ENCODE measurements around the gene GTF3C1. TPM values are rescaled to one million over a fixed set of nuclear protein-coding genes. Genes with fewer than 3 reads are reported as not detected.

Gene GTF3C1
- total RNA-seq, 1 donor: 59.0 TPM

DNA sequence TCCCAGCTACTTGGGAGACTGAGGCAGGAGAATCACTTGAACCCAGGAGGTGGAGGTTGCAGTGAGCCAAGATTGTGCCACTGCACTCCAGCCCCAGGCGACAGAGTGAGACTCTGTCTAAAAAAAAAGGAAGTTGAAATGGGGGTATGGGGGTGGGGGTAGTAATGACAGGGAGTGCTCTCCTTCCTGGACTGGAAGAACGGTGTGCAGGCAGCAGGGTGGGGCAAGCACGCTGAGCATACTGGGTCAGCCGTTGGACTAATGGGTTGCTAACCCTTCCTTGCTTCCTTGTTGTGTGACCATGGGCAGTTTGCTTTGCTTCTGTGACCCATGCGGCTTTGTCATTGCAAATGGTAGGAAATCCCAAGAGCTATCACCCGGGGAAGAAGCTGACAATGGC, 16.7 kb upstream of the GTF3C1 start:
- TF ChIP-seq, protein P1, sequence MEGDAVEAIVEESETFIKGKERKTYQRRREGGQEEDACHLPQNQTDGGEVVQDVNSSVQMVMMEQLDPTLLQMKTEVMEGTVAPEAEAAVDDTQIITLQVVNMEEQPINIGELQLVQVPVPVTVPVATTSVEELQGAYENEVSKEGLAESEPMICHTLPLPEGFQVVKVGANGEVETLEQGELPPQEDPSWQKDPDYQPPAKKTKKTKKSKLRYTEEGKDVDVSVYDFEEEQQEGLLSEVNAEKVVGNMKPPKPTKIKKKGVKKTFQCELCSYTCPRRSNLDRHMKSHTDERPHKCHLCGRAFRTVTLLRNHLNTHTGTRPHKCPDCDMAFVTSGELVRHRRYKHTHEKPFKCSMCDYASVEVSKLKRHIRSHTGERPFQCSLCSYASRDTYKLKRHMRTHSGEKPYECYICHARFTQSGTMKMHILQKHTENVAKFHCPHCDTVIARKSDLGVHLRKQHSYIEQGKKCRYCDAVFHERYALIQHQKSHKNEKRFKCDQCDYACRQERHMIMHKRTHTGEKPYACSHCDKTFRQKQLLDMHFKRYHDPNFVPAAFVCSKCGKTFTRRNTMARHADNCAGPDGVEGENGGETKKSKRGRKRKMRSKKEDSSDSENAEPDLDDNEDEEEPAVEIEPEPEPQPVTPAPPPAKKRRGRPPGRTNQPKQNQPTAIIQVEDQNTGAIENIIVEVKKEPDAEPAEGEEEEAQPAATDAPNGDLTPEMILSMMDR (IDR thresholded peaks at IDR 0.05; ENCODE audit: extremely low read depth, low read depth, low read length): no peak
- Histone ChIP-seq H3K4me1 (ENCODE audit: insufficient read depth, low read length) (peaks cover 1% of the 10 kb centered on the region), H3K79me2 (ENCODE audit: insufficient read depth, low read length) (peaks cover 9% of the 10 kb centered on the region), H3K4me2 (ENCODE audit: insufficient read depth, low read length) (no peak overlapping the region), H2AFZ (ENCODE audit: low read length) (no peak overlapping the region), H3K36me3 (ENCODE audit: insufficient read depth, low read length) (no peaks in the 10 kb centered on the region), H3K27ac (ENCODE audit: low read depth, low read length) (no peak overlapping the region), H3K9me3 (ENCODE audit: low read depth, low read length) (no peaks in the 10 kb centered on the region), H3K4me3 (ENCODE audit: insufficient read depth, low read length) (no peak overlapping the region), H3K27me3 (ENCODE audit: insufficient read depth, low read length) (no peaks in the 10 kb centered on the region), H4K20me1 (ENCODE audit: insufficient read depth, low read length) (peaks cover 4% of the 10 kb centered on the region)
- DNase-seq (ENCODE audit: insufficient read length, low spot score, missing footprints): no peak

DNA sequence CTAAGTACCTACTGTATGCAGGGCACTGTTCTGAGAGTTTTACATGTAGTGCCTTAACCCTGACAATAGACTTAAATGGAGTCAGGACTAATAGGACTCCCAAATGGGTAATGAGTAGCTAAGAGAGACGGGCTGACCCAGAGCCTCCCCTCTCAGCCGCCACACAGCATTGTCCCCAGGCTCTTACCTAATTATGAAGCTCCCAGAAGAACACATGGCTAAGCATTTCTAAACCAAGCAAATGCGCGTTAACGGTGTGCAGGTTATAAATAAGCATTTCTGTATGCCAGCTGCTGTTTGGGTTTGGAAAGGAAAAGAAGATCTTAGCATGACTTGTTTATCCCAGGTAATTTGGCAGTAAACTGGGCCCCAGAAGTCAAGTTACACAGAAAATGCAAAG, 14.5 kb upstream of the GTF3C1 start:
- no peak overlapping the region for H3K4me3 ChIP-seq (ENCODE audit: insufficient read depth, low read length)
- no peaks in the 10 kb centered on the region for H3K4me1 ChIP-seq (ENCODE audit: insufficient read depth, low read length)
- H3K4me2 ChIP-seq (ENCODE audit: insufficient read depth, low read length): no peak overlapping the region
- TF ChIP-seq, protein P1 (IDR thresholded peaks at IDR 0.05; ENCODE audit: extremely low read depth, low read depth, low read length): no peak
- H4K20me1 ChIP-seq (ENCODE audit: insufficient read depth, low read length): peaks cover 4% of the 10 kb centered on the region
- DNase-seq (ENCODE audit: insufficient read length, low spot score, missing footprints): no peak
- H2AFZ ChIP-seq (ENCODE audit: low read length): no peak overlapping the region
- no peaks in the 10 kb centered on the region for H3K27me3 ChIP-seq (ENCODE audit: insufficient read depth, low read length)
- no peaks in the 10 kb centered on the region for H3K36me3 ChIP-seq (ENCODE audit: insufficient read depth, low read length)
- H3K79me2 ChIP-seq (ENCODE audit: insufficient read depth, low read length): peaks cover 3% of the 10 kb centered on the region
- H3K9me3 ChIP-seq (ENCODE audit: low read depth, low read length): no peaks in the 10 kb centered on the region
- no peak overlapping the region for H3K27ac ChIP-seq (ENCODE audit: low read depth, low read length)

GRCh38 chr16:27561216-27561615, 11.5 kb upstream of the GTF3C1 start:
- Histone ChIP-seq H3K4me1 (ENCODE audit: insufficient read depth, low read length) (no peaks in the 10 kb centered on the region), H3K4me2 (ENCODE audit: insufficient read depth, low read length) (no peak overlapping the region), H3K27ac (ENCODE audit: low read depth, low read length) (no peak overlapping the region), H3K4me3 (ENCODE audit: insufficient read depth, low read length) (no peak overlapping the region), H3K27me3 (ENCODE audit: insufficient read depth, low read length) (no peaks in the 10 kb centered on the region), H3K9me3 (ENCODE audit: low read depth, low read length) (no peaks in the 10 kb centered on the region), H2AFZ (ENCODE audit: low read length) (no peak overlapping the region), H4K20me1 (ENCODE audit: insufficient read depth, low read length) (peaks cover 6% of the 10 kb centered on the region), H3K36me3 (ENCODE audit: insufficient read depth, low read length) (no peaks in the 10 kb centered on the region), H3K79me2 (ENCODE audit: insufficient read depth, low read length) (peaks cover 13% of the 10 kb centered on the region)
- TF ChIP-seq, protein P1 (IDR thresholded peaks at IDR 0.05; ENCODE audit: extremely low read depth, low read depth, low read length): no peak
- DNase-seq (ENCODE audit: insufficient read length, low spot score, missing footprints): no peak

GRCh38 chr16:27558932-27559331, 9.2 kb upstream of the GTF3C1 start:
- H3K9me3 ChIP-seq (ENCODE audit: low read depth, low read length): no peaks in the 10 kb centered on the region
- no peak for DNase-seq (ENCODE audit: insufficient read length, low spot score, missing footprints)
- no peaks in the 10 kb centered on the region for H3K4me1 ChIP-seq (ENCODE audit: insufficient read depth, low read length)
- no peak overlapping the region for H2AFZ ChIP-seq (ENCODE audit: low read length)
- H3K36me3 ChIP-seq (ENCODE audit: insufficient read depth, low read length): no peaks in the 10 kb centered on the region
- H3K27me3 ChIP-seq (ENCODE audit: insufficient read depth, low read length): no peaks in the 10 kb centered on the region
- H3K27ac ChIP-seq (ENCODE audit: low read depth, low read length): no peak overlapping the region
- H3K79me2 ChIP-seq (ENCODE audit: insufficient read depth, low read length): peaks cover 22% of the 10 kb centered on the region
- peaks cover 6% of the 10 kb centered on the region for H4K20me1 ChIP-seq (ENCODE audit: insufficient read depth, low read length)
- H3K4me3 ChIP-seq (ENCODE audit: insufficient read depth, low read length): no peak overlapping the region
- TF ChIP-seq, protein P1 (IDR thresholded peaks at IDR 0.05; ENCODE audit: extremely low read depth, low read depth, low read length): no peak
- no peak overlapping the region for H3K4me2 ChIP-seq (ENCODE audit: insufficient read depth, low read length)

Measured in osteoblast (primary cell).